Cardiac muscle cell (in vitro differentiated cells and primary cell): ENCODE data around the gene FADS2. TPM values are rescaled to one million over a fixed set of nuclear protein-coding genes. Genes with fewer than 3 reads are reported as not detected.

ENCODE experiments used
- DNase-seq, 2 donors: peaks; one replicate each; pipeline versions ENCODE4 v3.0.0 to v3.0.0-alpha.2; 2010 to 2017; ENCODE audit warnings: low read depth in 1 of 2, low spot score in 1 of 2
- H3K27ac ChIP-seq: fragments of 200-600 bp; sonication (generic); 2 replicates; pipeline ENCODE4 v1.5.1; 2016
- H3K27me3 ChIP-seq: fragments of 200-600 bp; sonication (generic); 2 replicates; pipeline ENCODE4 v1.6.0; 2016; ENCODE audit warnings: control low read depth
- H3K36me3 ChIP-seq: fragments of 200-600 bp; sonication (generic); 2 replicates; pipeline ENCODE4 v1.5.1; 2016; ENCODE audit warnings: control low read depth
- H3K4me1 ChIP-seq: fragments of 200-600 bp; sonication (generic); 2 replicates; pipeline ENCODE4 v1.8.1; 2017; ENCODE audit warnings: low read depth, mild to moderate bottlenecking, mixed run types
- H3K4me3 ChIP-seq: fragments of 200-600 bp; sonication (generic); 2 replicates; pipeline ENCODE4 v1.5.1; 2016; ENCODE audit warnings: mild to moderate bottlenecking
- H3K9me3 ChIP-seq: fragments of 200-600 bp; sonication (generic); 2 replicates; pipeline ENCODE4 v1.5.1; 2017; ENCODE audit warnings: low read depth, mild to moderate bottlenecking, control low read depth
- CTCF ChIP-seq: IDR thresholded peaks from 2 replicates; pipeline ENCODE4 v1.5.1; 2012; ENCODE audit warnings: low read depth, mild to moderate bottlenecking, low read length
- polyA plus RNA-seq: library from polyadenylated mRNA; unstranded; fragments of >200 nt; fragmentation: Nextera tagmentation; extraction: Ambion mirVana; gene quantifications from 2 replicates; pipeline ENCODE4 v1.2.1, GENCODE V29; 2016
- total RNA-seq: library from RNA; depleted of rRNA; stranded (reverse); fragments of >200 nt; gene quantifications from 2 replicates; pipeline ENCODE4 v1.2.3, GENCODE V29; 2016

FADS2 gene
- total and polyA plus RNA-seq, 2 experiments from 2014 or later, result 103 to 262 TPM

- no peak overlapping the region for H3K4me3 ChIP-seq
- no peaks in the 10 kb centered on the region for H3K9me3 ChIP-seq
- no peaks in the 10 kb centered on the region for H3K27me3 ChIP-seq
- no peak for DNase-seq
- peaks cover 49% of the 10 kb centered on the region for H3K36me3 ChIP-seq
- TF ChIP-seq CTCF, result no peak
- H3K27ac ChIP-seq, result peak overlapping the region; percentile 48
- H3K4me1 ChIP-seq, result no peaks in the 10 kb centered on the region
These were observed 23.8 kb downstream of the FADS2 start for GRCh38 chr11:61851900-61852295.

- peak overlapping the region; percentile 66 for H3K27ac ChIP-seq
- TF ChIP-seq CTCF, result no peak
- no peaks in the 10 kb centered on the region for H3K27me3 ChIP-seq
- H3K9me3 ChIP-seq, result no peaks in the 10 kb centered on the region
- H3K4me3 ChIP-seq, result no peak overlapping the region
- no peaks in the 10 kb centered on the region for H3K4me1 ChIP-seq
- H3K36me3 ChIP-seq, result peaks cover 44% of the 10 kb centered on the region
- DNase-seq, result no peak
These were observed 25.6 kb downstream of the FADS2 start for GRCh38 chr11:61853698-61854169.

- H3K4me1 ChIP-seq, result no peaks in the 10 kb centered on the region
- TF ChIP-seq CTCF, result no peak
- H3K36me3 ChIP-seq, result peaks cover 42% of the 10 kb centered on the region
- no peak overlapping the region for H3K27ac ChIP-seq
- DNase-seq, result no peak
- no peaks in the 10 kb centered on the region for H3K27me3 ChIP-seq
- H3K9me3 ChIP-seq, result no peaks in the 10 kb centered on the region
- H3K4me3 ChIP-seq, result no peak overlapping the region
These were observed 26.3 kb downstream of the FADS2 start for GRCh38 chr11:61854206-61854895.

GRCh38 chr11:61854966-61855714 is 27.0 kb downstream of the FADS2 start:
- H3K4me3 ChIP-seq, result no peak overlapping the region
- H3K36me3 ChIP-seq, result peaks cover 40% of the 10 kb centered on the region
- TF ChIP-seq CTCF, result no peak
- H3K27me3 ChIP-seq, result no peaks in the 10 kb centered on the region
- no peaks in the 10 kb centered on the region for H3K9me3 ChIP-seq
- no peaks in the 10 kb centered on the region for H3K4me1 ChIP-seq
- DNase-seq, result no peak
- no peak overlapping the region for H3K27ac ChIP-seq

GRCh38 chr11:61855939-61856680 is 28.0 kb downstream of the FADS2 start:
- Histone ChIP-seq H3K36me3 (peaks cover 38% of the 10 kb centered on the region), H3K27me3 (no peaks in the 10 kb centered on the region), H3K4me1 (no peaks in the 10 kb centered on the region), H3K27ac (no peak overlapping the region), H3K4me3 (no peak overlapping the region), H3K9me3 (no peaks in the 10 kb centered on the region)
- TF ChIP-seq CTCF, result no peak
- no peak for DNase-seq
